ENCODE results near the gene SYT7.

DNA sequence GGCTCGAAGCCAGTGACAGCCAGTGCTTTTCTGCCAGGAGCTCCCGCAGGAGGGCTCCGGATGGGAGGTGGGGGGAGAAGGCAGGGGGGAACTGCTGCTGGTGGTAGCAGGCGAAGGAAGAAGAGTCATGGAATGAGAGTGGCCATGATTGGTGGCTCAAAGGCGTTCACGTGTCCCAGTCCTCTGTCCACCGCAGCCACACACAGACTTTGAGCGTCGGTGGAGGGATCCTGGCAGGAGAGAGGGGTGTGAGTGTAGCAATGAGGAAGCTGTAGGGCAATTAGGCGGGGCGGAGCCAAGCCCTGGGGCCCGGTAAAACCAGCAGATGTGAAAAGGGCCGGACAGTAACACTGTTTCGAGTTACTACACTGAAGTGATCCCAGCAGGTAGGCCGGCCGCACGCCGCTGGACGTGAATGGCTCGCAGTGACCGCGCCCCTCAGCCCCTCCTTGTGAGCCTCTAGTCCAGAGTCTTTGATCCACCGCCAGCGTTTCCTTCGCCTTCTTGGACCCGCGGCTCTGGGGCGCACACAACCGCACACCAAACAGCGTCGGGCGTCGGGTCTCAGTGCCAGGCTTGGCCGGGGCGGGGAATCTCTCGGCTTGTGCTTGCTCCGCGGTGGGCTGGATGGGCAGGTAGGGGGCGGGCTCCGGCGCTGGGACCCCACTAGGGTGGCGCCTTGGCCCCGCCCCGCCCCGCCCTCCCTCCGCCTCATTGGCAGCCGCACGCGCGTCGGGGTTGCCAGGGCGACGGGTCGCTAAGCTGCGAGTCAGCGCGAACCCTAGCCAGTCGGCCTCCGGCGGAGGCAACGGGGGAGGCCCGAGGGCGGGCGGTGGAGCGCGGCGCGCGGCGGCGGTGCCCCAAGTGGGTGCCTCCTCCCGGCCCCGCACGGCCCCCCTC lies 72.7 kb downstream of the SYT7 start, which contains the start of gene LRRC10B:
- TF ChIP-seq CTCF (IDR thresholded peaks at IDR 0.05) (no peak), POLR2A (IDR thresholded peaks at IDR 0.05; ENCODE audit: low read depth) (no peak)

All from esophagus muscularis mucosa (tissue), 3 donors.